ENCODE results near the gene TRAF2. TPM values are rescaled to one million over a fixed set of nuclear protein-coding genes. Genes with fewer than 3 reads are reported as not detected.

The TRAF2 gene
- total and polyA plus RNA-seq, 2 of the 8 experiments (the other 6 are each of a cell fraction or from before 2014, with no cell fraction given), result 26.9 to 50.2 TPM

GRCh38 chr9:136952876-136953770, 66.8 kb downstream of the TRAF2 start:
- Histone ChIP-seq H3K23me2 (ENCODE audit: low read depth, low read length) (peaks cover 15% of the 10 kb centered on the region; the same call in 1 of the 2 replicates), H2BK12ac (ENCODE audit: low read depth, low read length) (0 out of 2 replicates have a peak overlapping the region, but pooled peaks have one; percentile 50), H3K9ac (replicated peaks in 1 of 4; ENCODE audit: extremely low read depth in 1 of 4, low read depth in 3 of 4, low read length in 3 of 4) (no peak overlapping the region), H3K27me3 (replicated peaks in 1 of 4; ENCODE audit: control insufficient read depth in 3 of 4, extremely low read depth in 1 of 4, insufficient read depth in 3 of 4, low read length in 3 of 4) (no peaks in the 10 kb centered on the region), H2AK5ac (ENCODE audit: low read depth, low read length) (no peak overlapping the region), H3K36me3 (ENCODE audit: control insufficient read depth in 2 of 4, insufficient read depth in 4 of 4, low read length in 3 of 4) (no peaks in the 10 kb centered on the region), H3K56ac (replicated peaks; ENCODE audit: insufficient read length, low read depth, low read length) (no peak overlapping the region), H3K23ac (ENCODE audit: insufficient read length) (no peak overlapping the region), H3K79me2 (ENCODE audit: control insufficient read depth in 1 of 2, insufficient read depth in 2 of 2, low read length in 2 of 2) (no peaks in the 10 kb centered on the region), H4K91ac (replicated peaks; ENCODE audit: insufficient read length, low read length) (no peak overlapping the region), H2BK20ac (ENCODE audit: low read length) (no peak overlapping the region), H2AFZ (ENCODE audit: low read length) (no peak overlapping the region), H4K8ac (ENCODE audit: extremely low read depth, insufficient read depth, low read length) (no peak overlapping the region), H2BK15ac (ENCODE audit: low read length) (no peak overlapping the region; the same call in 1 of the 2 replicates), H3K18ac (ENCODE audit: extremely low read depth, low read length) (no peak overlapping the region), H3K27ac (ENCODE audit: low read depth, low read length) (no peak overlapping the region), H4K5ac (ENCODE audit: insufficient read length, low read depth, low read length) (no peak overlapping the region), H3K4ac (replicated peaks; ENCODE audit: insufficient read length, low read depth, low read length) (no peak overlapping the region), H3K4me2 (ENCODE audit: insufficient read depth in 1 of 2, low read depth in 2 of 2, low read length in 2 of 2) (no peak overlapping the region), H2BK120ac (replicated peaks; ENCODE audit: low read depth, low read length) (no peak overlapping the region), H2BK5ac (ENCODE audit: low read depth, low read length) (no peak overlapping the region; the same call in none of the 2 replicates), H3K79me1 (ENCODE audit: low read depth, low read length) (no peaks in the 10 kb centered on the region), H3K4me3 (ENCODE audit: extremely low read depth in 1 of 4, insufficient read depth in 2 of 4, low read depth in 3 of 4, low read length in 4 of 4) (no peak overlapping the region), H4K20me1 (replicated peaks in 1 of 2; ENCODE audit: control insufficient read depth in 1 of 2, insufficient read depth in 2 of 2, low read length in 2 of 2) (peaks cover 0 to 6% of the 10 kb centered on the region in 2 experiments), H3K9me3 (ENCODE audit: insufficient read depth in 2 of 2, low read depth in 1 of 2, low read length in 1 of 2) (no peaks in the 10 kb centered on the region), H3K4me1 (replicated peaks in 1 of 4; ENCODE audit: control insufficient read depth in 3 of 4, insufficient read depth in 4 of 4, low read length in 3 of 4) (peaks cover 0 to 8% (median 5%) of the 10 kb centered on the region in 4 experiments; a peak in 5 of 7 replicates), H3K14ac (ENCODE audit: insufficient read length) (no peak overlapping the region)
- FAIRE-seq (no peak), DNase-seq (ENCODE audit: low read depth in 1 of 2, low spot score in 2 of 2) (no peak)
- WGBS, 2 experiments (ENCODE audit: extremely low coverage in 1 of 2, insufficient coverage in 1 of 2, insufficient read length in 1 of 2, insufficient replicate concordance in 2 of 2, low coverage in 1 of 2, low lambda C conversion rate in 2 of 2, missing lambda C conversion rate in 1 of 2), result 93% methylated on average over 40 of the region's 44 CpGs; no CpG with 5 or more reads in 1 of the 2 experiments
- CTCF ChIA-PET (ENCODE audit: partially characterized antibody), result interaction anchor here (0.6 to 5.2 kb wide), 9 partner anchors 9 to 165 kb away, joined by 3 to 21 read pairs (median 3); no protein-coding TSS in a partner anchor
- POLR2A ChIA-PET (ENCODE audit: partially characterized antibody), result interaction anchor here (0.7 kb wide), 1 partner anchor 39 kb away, joined by 3 read pairs; the partner anchor contains the start of gene PAXX

Measured in H1 (cell line).